GM18873 (cell line): ENCODE data around the gene ME3.

Experiments used
- ATAC-seq: cut with Tn5 transposase; IDR thresholded peaks from one replicate; pipeline ENCODE4 v1.9.1; 2021; ENCODE audit warnings: mild to moderate bottlenecking, moderate library complexity, moderate number of reproducible peaks; ENCODE audit not compliant: unreplicated experiment, low FRiP score

Gene ME3

DNA sequence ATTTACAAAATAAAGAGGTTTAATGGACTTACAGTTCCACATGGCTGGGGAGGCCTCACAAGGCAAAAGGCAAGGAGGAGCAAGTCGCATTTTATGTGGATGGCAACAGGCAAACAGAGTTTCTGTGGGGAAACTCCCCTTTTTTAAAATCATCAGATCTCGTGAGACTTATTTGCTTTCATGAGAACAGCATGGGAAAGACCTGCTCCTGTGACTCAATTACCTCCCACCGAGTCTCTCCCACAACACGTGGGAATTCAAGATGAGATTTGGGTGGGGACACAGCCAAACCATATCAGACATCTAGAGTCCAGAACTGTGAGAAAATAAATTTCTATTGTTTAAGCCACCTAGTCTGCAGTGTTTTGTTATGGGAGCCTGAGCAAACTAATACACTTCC lies 80.8 kb downstream of the ME3 start:
- ATAC-seq, result no peak

DNA sequence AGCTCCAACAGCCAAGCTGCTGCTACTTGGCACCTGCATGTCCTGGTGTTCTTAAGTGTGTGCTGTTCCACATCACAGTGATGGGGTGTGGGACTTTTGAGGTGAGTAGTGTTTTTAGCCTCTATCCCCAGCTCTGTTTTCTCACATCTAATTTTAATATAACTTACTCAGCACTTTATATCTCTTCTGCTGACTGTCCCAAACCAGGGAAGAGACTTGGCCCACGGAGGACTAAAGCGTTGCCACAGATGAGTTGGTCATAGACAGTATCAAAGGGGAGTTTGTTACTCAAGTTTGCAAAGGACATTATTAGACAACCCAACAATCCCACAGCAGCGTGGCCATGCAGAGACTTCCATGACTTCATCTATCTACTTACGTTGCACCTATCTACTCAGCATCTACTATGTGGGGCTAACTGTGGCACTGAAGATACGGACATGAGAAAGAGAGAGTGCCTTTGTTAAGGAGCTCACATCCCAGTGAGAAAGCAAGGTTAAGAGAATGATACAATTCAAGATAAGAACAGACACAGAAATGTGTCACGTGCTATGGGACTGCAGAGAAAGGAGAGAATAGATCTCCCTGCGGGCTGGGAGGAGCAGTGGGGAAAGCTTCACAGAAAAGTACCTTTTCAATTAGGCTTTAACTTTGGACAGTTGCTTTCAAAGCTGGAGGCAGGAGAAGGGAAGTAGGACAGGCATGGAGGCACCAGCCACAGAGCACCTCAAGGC lies 82.4 kb downstream of the ME3 start:
- no peak for ATAC-seq

DNA sequence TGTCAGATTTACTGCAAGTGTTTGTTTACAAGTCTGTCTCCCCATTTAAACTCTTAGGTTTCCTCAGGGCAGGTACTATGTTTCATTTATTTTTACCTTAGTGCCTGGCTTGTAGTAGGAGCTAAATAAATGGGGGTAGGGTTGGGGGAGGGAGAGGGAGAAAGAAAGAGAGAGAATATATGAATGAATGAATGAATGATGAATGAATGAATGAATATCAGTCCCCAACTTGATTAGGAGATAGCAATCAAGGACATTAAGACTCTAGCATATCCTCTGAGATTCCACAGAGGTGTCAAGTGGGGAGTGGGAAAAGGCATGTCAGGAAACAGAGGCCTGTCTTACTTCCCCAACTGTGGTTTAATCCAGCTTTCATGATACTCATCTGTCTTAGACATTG lies 83.2 kb downstream of the ME3 start:
- no peak for ATAC-seq

DNA sequence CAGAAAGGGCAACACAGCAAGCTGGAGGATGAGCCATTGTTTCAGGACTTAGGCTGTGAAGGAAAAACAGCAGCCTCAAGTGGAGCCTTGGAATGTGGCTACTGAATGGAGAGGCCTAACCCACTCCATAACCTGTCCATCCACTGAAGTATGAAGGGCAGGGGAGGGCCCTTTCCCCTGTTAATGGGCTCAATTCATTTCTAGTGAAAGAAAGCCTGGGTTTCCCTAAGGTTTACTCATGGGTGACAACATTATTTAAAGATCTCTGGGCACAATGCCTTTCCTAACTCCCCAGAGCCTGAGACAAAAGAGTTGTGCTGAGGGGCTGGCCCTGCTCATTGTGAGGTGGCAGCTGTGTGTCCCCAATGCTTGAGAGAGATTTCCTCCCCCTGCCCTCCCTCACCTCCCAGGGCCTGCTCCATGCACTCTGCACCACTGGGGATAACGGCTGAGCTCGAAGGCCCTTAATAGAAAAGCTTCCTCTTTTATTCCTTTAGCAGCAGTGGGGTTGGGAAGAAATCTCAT lies 83.8 kb downstream of the ME3 start:
- ATAC-seq, result no peak

DNA sequence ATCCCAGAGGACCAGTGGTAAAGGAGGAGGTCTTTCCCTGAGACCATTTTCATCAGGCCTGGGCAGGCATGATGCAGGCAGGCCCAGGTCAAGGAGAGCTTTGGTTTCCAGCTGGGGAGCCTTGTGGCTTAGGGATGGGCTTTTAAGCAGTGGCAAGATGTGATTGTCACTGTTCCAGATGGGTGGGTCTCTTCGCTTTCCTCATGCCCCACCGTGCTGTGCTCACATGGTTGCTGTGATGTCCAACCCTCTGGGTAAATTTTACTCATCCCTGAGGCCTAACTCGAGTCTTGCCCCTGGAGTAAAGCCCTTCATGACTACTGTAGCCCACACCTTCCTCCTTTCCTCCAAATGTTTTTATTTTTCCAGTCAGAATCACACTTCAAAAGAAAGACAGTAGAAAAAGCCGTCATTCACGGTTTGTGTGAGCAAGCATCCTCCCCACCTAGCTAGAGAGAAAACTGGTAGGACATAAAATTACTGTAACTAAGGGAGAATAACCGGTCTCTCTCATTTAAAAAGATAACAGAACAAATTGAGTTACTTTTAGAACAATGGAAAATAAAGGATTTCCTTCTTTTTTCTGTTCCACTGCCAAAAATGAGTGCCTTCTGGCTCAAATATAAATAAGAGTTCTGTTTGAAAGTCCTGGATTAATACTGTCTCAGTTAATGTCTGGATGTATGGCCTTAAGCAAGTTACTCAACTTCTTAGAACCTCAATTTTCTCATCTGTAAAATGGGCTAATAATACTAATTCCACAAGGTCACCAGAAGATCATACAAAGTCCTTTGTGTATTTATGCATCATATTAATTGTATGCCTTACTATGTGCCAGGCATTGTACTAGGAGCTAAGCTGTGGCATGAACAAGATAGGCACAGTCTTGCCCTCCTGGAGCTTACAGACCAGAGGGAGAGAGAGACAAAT lies 84.9 kb downstream of the ME3 start:
- ATAC-seq, result no peak

DNA sequence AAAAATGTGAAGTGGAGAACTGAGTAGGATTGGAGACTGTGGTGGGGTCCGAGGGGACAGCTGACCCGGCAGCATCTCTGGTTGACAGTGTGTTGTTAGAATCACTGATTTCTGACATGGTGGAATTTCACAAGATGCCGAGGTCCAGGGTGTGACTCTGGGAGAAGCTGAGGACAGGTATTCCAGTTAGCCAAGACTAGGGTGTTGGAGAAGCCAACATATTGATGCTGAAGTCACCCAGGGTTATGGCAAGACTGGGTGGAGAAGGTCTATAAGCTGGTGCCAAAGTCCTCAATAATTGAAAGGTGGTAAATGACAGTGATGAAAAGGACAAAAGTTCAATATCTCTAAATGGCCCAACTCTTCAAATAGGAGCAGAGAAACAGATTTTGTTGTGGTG lies 86.1 kb downstream of the ME3 start:
- no peak for ATAC-seq

DNA sequence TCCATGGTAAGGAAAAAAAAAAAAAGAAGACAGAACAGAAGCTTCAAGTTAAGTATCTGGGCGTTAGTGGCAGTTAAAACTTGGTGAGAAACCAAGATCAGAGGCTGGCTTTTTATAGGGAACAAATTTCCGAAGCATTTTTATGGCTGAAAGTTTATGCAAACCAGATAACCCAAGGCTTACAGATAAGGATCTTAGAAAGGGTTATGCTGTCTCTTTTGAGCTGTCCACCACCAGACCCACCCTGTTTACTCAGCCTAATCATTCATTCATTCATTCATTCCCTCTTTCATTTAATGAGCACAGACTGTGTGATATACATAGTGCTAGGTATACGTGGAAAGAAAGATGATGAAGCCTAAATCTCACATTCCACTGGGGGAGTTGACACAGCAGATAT lies 89.5 kb downstream of the ME3 start:
- no peak for ATAC-seq

DNA sequence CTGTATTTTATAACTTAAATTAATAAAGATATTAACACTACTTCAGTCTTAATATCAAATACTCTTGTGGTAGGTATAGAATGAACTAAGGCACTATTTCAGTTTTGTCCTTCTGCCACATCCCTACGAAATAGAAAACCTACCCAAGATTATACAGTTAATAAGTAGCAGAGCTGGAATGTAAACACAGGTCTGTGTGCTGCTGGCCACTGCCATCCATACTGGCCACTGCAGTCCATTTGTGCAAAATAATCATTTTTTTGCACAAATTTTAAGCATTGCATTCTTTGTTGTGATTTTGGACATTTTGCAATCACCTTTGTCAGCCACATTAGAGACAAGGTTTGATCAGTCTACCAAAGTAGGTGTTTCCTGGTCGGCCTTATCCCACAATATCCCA lies 91.9 kb downstream of the ME3 start:
- no peak for ATAC-seq

DNA sequence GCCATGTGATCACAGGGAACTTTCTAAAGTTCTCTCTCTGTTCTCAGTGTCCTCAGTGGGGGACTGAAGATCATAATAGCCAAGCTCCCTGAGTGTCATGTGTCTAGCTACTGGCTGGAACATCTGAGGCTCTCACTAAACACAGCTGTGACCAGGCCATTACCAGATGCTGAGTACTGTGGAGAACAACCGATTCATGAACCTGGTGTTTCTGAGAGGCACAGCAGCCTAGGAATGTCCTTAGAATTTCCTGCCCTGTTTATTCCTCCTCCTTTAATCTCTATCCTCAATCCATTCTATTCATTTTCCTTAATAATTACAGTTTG lies 93.0 kb downstream of the ME3 start:
- ATAC-seq, result no peak

DNA sequence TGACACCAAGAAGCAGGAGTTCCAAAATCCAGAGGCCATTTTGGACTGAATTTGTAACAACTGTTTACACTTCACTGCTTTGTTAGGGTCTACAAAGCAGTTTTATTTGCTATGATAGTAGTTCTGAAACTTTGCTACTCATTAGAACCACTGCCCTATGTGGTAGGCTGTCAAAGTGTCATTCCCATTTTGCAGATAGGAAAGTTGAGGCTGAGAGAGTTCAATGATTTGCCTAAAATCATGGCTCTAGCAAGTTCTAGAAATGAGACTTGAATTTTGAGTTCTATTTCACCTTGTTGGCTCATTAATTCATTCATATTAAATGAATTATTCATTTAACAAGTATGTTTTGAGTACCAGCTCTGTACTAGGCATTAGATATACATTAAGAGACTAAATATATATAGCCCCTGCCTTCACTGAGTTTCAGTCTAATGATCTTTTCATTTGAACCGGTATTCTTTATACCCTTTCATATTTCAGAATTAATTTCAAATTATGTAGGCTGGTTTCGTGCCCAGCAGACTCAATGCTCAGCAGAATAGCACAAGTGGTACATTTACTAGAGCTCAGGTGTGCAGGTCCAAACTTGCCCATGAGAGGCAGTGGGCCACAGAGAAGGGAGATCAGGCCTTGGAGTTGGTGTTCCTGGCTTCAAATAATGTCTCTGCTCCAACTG lies 93.5 kb downstream of the ME3 start:
- no peak for ATAC-seq

DNA sequence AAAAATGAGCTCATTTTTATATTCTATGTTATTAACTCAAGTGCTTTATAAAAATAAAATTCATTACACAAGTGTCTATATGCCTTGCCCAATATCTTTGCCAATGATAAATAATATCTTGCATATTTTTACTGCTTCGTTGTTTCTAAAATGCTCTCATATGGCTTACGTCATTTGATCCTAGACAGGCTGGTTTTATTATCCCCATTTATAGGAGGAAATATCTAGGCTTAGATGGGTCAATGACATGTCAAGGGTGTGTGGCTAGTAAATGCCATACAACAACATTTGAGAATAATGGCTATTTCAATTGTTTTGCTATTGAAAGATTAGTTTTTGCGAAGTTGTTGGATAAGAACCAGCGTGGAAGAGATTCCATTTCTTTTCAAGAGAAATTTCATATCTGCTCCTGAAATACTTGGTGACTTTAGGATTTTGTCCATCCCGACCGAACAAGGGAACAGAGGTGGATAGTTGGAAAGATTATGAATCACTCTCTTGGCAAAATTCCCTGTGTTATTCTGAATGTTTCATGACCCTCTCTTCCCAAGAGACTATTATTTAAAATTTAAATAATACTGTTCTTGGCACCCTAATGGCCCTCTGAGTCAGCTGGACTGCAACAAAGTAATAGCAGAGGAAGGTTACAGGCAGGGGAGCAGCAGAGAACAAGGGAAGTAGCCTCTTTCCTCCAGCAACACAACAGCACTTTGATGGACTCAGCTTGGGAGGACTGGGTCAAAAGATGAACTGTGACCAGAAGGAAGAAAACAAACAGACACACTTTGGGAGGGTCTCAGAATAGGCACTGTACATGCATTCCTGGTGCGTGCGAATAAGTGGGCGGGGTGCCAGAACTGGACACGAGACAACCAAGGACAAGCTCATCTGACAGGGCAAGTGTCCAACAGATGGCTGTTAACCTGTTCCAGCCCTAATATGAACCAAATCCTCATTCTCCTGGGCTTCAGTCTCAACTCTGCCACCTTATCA lies 94.5 kb downstream of the ME3 start:
- no peak for ATAC-seq

DNA sequence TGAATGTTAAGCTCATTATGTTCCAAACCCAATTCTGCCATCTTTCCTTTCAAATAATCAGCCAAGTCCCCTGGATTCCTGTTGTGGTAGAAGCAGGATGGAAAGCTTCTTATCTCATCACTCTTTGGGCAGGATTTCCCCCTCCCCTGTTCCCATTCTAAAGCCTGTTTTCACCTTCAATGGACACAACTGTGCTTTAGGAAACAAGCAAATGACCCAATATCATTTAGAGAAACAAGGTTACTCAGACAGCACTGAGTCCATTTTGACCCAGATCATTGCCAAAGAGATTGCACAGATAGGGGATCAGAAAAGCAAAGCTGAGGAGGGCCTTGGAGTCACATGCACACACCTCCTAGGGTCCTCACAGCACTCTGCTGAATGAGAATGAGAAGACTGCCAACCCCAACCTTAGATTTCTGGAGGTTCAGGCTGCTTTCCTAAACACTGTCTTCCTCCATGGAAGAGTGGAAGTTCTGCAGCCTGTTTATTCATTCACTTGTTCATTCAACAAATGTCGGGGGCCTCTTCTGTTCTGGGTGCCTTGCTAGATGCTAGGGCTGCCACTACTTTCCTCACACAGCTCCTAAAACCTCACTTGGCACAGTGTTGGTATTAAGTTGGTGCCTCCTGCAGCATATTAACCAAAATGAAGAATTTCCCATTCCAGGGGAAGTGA lies 95.3 kb downstream of the ME3 start:
- no peak for ATAC-seq

DNA sequence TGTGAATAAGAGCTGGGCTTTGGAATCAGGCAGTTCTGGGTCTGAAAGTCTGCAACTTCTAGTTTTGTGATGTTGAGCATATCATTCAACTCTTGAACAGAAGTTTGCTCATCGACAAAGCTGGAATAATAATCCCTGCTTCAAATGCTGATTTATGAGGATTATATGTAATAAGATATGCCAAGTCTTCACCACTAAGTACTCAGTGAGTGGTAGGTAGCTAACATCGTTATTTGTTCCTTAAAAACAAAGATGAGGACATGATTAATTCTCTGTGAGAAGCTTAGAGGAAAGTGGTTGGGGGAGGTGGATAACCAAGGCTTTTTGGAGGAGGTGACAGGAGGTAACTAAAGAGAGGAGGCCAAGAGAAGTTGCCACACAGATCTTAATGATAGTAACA lies 96.5 kb downstream of the ME3 start:
- no peak for ATAC-seq

DNA sequence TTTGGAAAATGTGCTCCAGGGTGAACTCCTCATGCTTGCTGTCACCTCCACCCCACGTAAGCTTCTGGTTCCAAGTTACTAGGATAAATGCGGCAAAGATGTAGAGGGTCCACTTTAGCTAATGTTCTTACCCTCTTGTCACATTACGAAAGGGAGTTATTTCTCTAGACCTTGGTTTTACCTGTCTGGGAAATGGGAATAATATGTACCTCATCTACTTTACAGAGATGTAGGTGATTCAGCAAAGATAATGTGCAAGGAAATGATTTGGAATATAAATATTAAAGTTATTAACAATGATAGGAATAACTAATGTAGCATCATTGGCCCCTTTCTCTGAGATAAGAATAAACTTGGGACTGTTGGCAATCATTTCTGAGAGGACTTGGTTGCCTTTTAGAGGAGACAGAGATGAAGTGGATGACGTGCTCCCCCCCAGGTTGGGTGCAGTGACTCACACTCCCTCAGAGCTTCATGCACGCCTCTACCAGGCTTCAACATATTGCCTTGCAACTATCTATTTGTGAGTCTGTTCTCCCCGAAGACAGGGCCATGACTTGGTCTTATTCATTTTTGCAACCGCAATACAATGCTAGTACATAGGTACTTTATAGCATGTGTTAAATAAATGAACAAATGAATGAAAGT lies 97.1 kb downstream of the ME3 start:
- ATAC-seq, result no peak

DNA sequence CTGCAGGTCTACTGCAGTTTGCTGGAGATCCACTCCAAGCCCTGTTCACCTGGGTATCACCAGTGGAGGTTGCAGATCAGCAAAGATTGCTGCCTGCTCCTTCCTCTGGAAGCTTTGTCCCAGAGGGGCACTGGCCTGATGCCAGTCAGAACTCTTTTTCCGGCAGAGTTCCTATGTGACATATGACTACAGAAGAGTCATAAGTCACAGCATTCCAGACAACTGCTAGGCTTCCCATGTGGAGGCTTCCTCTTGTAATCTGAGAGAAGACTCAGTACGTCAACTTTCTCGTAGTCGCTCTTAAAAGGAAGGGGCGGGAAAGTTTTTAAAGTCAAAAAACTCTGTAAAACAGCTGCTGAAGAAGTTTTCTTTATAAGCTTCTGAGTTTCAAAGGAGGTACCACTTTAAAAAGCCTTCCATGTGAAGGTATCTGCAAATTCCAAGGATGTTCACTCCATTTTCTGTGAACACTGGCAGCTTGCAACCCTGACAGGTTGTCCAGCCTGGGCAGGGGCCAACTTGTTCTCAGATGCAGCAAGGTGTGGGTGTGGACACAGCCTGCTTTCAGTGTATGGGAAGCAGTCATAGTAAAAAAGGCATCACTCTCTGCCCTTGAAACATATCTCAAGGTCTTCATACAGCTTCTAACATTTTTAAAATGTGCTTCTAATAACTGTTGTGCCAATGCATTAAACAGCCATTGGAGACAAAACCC lies 97.8 kb downstream of the ME3 start:
- ATAC-seq, result no peak

DNA sequence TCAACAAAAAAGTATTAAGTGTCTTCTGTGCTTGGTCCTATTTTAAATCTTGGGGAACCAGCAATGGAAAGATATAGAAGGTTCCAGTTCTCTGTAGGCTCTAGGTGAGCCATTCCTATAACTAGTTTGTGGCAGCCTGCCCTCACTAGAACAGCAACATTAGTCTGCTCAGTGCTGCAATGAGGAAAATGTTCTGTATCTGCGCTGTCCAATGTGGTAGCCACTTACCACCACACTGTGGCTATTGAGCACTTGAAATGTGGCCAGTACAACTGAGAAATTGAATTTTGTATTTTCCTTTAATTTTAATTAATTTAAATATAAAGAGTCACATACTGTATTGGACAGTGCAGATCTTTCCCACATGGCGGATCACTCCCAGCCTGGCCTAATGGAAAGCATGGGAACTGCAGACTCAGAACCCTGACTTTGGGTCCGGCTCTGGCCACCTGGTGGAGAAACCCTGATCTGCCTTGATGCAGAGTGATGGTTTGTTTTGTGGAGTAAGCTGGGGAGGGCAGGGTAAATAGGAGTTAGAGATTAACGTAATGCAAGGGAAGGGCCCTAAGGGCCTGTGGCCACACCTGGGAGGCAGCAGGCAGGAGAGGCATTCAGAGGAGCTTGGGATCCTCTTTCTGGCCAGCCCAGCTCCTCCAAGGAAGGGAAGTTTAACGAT lies 101.0 kb downstream of the ME3 start:
- no peak for ATAC-seq

DNA sequence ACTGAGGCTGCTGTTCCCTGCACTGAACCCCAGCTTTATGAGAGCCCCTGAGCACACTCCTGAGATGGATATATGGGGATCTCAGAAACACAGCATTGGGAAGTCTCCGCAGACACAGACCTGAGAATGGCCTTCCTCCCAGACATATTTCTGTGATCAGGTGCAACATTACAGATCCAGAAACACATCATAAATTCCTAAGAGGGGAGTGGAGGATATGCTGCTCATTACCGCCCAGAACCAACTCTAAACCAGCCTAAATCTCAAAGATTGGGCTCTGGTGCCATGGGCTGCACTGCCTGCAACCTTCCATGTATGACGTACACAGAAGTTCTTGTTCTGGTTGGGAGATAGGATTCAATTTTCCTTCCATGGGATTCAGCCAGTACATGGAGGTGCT lies 102.0 kb downstream of the ME3 start:
- ATAC-seq, result no peak

DNA sequence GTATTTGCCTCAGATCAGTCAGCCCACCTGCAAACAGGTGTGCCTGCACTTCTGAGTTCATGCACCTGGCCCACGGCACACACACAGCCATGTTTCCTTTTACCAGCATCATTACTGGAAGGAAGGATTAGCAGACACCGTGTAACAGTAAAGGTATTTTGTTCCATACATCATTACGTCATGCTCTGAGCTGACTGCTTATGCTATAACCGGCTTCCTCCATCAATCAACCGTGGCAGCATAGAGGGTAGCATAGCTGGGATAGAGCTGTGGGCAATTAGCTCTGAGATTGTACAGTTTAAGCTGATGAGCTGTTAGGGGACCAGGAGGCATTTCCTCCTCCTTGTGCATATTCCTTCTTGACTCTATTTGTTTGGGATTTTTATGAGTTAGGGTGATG lies 102.4 kb downstream of the ME3 start:
- ATAC-seq, result no peak
